ENCODE results near the gene G6PC1.
"Not testable (repeated sequence)": the region's sequence is repeated elsewhere in the genome, so short reads cannot be mapped to it uniquely, and the experiment has no call there.

G6PC1 gene

GRCh38 chr17:42901535-42902229, 1.1 kb downstream of the G6PC1 start:
- no peak for DNase-seq (ENCODE audit: low read depth)

- DNase-seq (ENCODE audit: low read depth) = no peak
Measured at GRCh38 chr17:42904110-42904469, 3.5 kb downstream of the G6PC1 start.

GRCh38 chr17:42906772-42907446, 6.3 kb downstream of the G6PC1 start:
- no peak for DNase-seq (ENCODE audit: low read depth)

- no peak for DNase-seq (ENCODE audit: low read depth)
Measured at GRCh38 chr17:42908872-42909700, 8.5 kb downstream of the G6PC1 start.

- no peak for DNase-seq (ENCODE audit: low read depth)
Measured at GRCh38 chr17:42913522-42913921, 12.9 kb downstream of the G6PC1 start.

- no peak for DNase-seq (ENCODE audit: low read depth)
Measured at GRCh38 chr17:42913981-42914617, 13.5 kb downstream of the G6PC1 start.

GRCh38 chr17:42915288-42915687, 14.7 kb downstream of the G6PC1 start:
- DNase-seq (ENCODE audit: low read depth) = not testable (repeated sequence)

- not testable (repeated sequence) for DNase-seq (ENCODE audit: low read depth)
Measured at GRCh38 chr17:42916388-42917235, 16.0 kb downstream of the G6PC1 start.

- DNase-seq (ENCODE audit: low read depth) = no peak
Measured at GRCh38 chr17:42917236-42917603, 16.6 kb downstream of the G6PC1 start.

GRCh38 chr17:42918902-42919521, 18.4 kb downstream of the G6PC1 start:
- DNase-seq (ENCODE audit: low read depth) = no peak

- DNase-seq (ENCODE audit: low read depth) = not testable (repeated sequence)
Measured at GRCh38 chr17:42919522-42920077, 19.0 kb downstream of the G6PC1 start.

GRCh38 chr17:42920106-42920900, 19.7 kb downstream of the G6PC1 start:
- no peak for DNase-seq (ENCODE audit: low read depth)

- no peak for DNase-seq (ENCODE audit: low read depth)
Measured at GRCh38 chr17:42920922-42921321, 20.3 kb downstream of the G6PC1 start.

- DNase-seq (ENCODE audit: low read depth) = no peak
Measured at GRCh38 chr17:42922294-42922693, 21.7 kb downstream of the G6PC1 start.

- DNase-seq (ENCODE audit: low read depth) = not testable (repeated sequence)
Measured at GRCh38 chr17:42923472-42923871, 22.9 kb downstream of the G6PC1 start.

- no peak for DNase-seq (ENCODE audit: low read depth)
Measured at GRCh38 chr17:42924891-42925290, 24.3 kb downstream of the G6PC1 start.

GRCh38 chr17:42928714-42929496, 28.3 kb downstream of the G6PC1 start:
- DNase-seq (ENCODE audit: low read depth) = no peak

GRCh38 chr17:42929497-42929844, 28.9 kb downstream of the G6PC1 start:
- no peak for DNase-seq (ENCODE audit: low read depth)
